Heart right ventricle (tissue), 16 donors: ENCODE results near the gene EGFLAM. TPM values are rescaled to one million over a fixed set of nuclear protein-coding genes. Genes with fewer than 3 reads are reported as not detected.

ENCODE experiments used
- ATAC-seq, 8 donors: fragments of 200-7000 bp; cut with Tn5 transposase; one replicate each; pipeline ENCODE4 v1.9.1; 2020; ENCODE audit warnings: mild to moderate bottlenecking in 8 of 8, moderate library complexity in 8 of 8, moderate number of reproducible peaks in 1 of 8
- DNase-seq, 2 donors: peaks; one replicate each; pipeline ENCODE4 v3.0.0-alpha.2; 2020
- H3K27ac ChIP-seq, 10 donors: fragments of 200-600 bp; sonication (generic) in 2 of 10; one replicate each; pipeline versions ENCODE4 v1.5.0 to v1.8.0; 2020 to 2022; ENCODE audit warnings: mild to moderate bottlenecking in 3 of 10
- H3K27me3 ChIP-seq, 7 donors: fragments of 200-600 bp; one replicate each; pipeline ENCODE4 v1.8.0; 2021 to 2022; ENCODE audit warnings: mild to moderate bottlenecking in 2 of 7
- H3K36me3 ChIP-seq, 9 donors: fragments of 200-600 bp; sonication (generic) in 1 of 9; one replicate each; pipeline versions ENCODE4 v1.5.0 to v1.8.0; 2020 to 2022; ENCODE audit warnings: mild to moderate bottlenecking in 2 of 9
- H3K4me1 ChIP-seq, 9 donors: fragments of 200-600 bp; sonication (generic) in 1 of 9; one replicate each; pipeline versions ENCODE4 v1.5.0 to v1.8.0; 2020 to 2022; ENCODE audit warnings: mild to moderate bottlenecking in 4 of 9
- H3K4me3 ChIP-seq, 10 donors: fragments of 200-600 bp; sonication (generic) in 2 of 10; one replicate each; pipeline versions ENCODE4 v1.5.0 to v1.8.0; 2020 to 2022; ENCODE audit warnings: mild to moderate bottlenecking in 7 of 10, moderate library complexity in 2 of 10
- H3K9me3 ChIP-seq, 11 donors: fragments of 200-600 bp in 10 of 11; sonication (generic) in 2 of 11; one replicate each; pipeline versions ENCODE4 v1.5.0 to v1.8.0; 2013 to 2022; ENCODE audit warnings: mild to moderate bottlenecking in 2 of 11, control low read depth in 1 of 11, moderate library complexity in 1 of 11
- WGBS, 2 donors: extraction: QIAGEN DNeasy Blood & Tissue Kit; methylation state at CpG; one replicate each; pipeline ENCODE4 v1.1.7; 2013; ENCODE audit warnings: inconsistent platforms in 1 of 2; 5-methylcytosine and 5-hydroxymethylcytosine counted together
- intact Hi-C, 10 donors: fragments of 100-400 bp; cut with DNase I; formaldehyde crosslinking; loops; one replicate each; pipeline versions ENCODE4 v1.11.1 to v1.14.2; 2022
- polyA plus RNA-seq, 2 donors: library from polyadenylated mRNA; stranded (reverse); fragments of 200-250 nt; gene quantifications; one replicate each; pipeline ENCODE4 v1.2.3, GENCODE V29; 2013
- total RNA-seq, 10 donors: library from RNA; stranded (reverse); fragmentation: NEBNext Ultra II Directional in 3 of 10; extraction: Animal tissue kit (Norgen Biotek cat#: 25700) in 3 of 10; gene quantifications; one replicate each; pipeline versions ENCODE4 v1.2.1 to v1.2.4, GENCODE V29; 2021 to 2023
- TF ChIP-seq, protein P1 (sequence below), 9 donors: fragments of 200-600 bp; sonication (generic) in 2 of 9; IDR thresholded peaks; one replicate each; pipeline versions ENCODE4 v1.5.0 to v1.8.0; 2021 to 2022; ENCODE audit warnings: antibody characterized with exemption in 9 of 9, mild to moderate bottlenecking in 5 of 9, moderate library complexity in 1 of 9
- donor health status: Arrhythmogenic right ventricular cardiomyopathy.
- donor health status: ischemic (EF 13 %, LVEDD 7.1; RV severe dilation, severe dysfunction).
- donor health status: healthy with polysubstance abuse.
- donor health status: DM: no; HTN: yes; CAD: no.
- donor health status: DM: no; HTN: no; CAD: no.
- donor health status: ischemic (EF 25% LVEDD 6.9; RV normal size, moderate dysfunction).
- donor health status: ischemic (EF 25% LVEDD 5.7; RV mildly dilated, moderate dysfunction).
- donor health status: healthy.
- donor health status: DM: yes; HTN: yes; CAD: no.
- donor health status: Ischemic cardiomyopathy.
- donor health status: ischemic (EF 35%, LVEDD 5.7; RV mildly dilated, moderate dysfunction).
- donor health status: nonischemic (EF 11% LVEDD 7.7; RV severe dilation, severe dysfunction).
- donor health status: DM: yes; HTN: yes; CAD: no.
- donor health status: PGD.
- donor health status: ischemic (EF 29% LVEDD 5.4; RV normal size, mild dysfunction).
- donor health status: nonischemic (EF 23%, LVEDD 6.1; RV moderate dilation, normal function).

The EGFLAM gene
- total and polyA plus RNA-seq, 12 donors = 3.4 to 15.3 (median 7.6) TPM

DNA sequence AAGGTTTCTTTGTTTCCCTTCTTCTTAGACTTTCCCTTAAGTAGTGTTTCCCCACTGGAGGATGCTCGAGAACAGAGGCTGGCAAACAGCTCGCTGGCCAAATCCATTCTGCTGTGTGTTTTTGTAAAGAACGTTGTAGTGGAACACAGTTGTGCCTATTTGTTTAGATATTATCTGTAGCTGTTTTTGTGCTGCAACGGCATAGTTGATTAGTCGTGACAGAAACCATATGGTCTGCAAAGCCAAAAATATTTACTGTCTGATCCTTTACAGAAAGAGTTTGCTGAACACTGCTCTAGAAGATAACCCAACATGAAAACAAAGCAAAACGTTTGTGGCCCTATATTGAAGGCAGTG, 47.0 kb upstream of the EGFLAM start:
- WGBS, 2 donors = 52 to 58% methylated on average over 6 of the region's 6 CpGs
- Histone ChIP-seq H3K4me1 (no peaks in the 10 kb centered on the region), H3K36me3 (no peaks in the 10 kb centered on the region), H3K9me3 (peaks cover 0 to 5% (median 0%) of the 10 kb centered on the region in 11 donors), H3K27ac (no peak overlapping the region), H3K4me3 (no peak overlapping the region), H3K27me3 (peaks cover 0 to 14% (median 3%) of the 10 kb centered on the region in 7 donors)
- intact Hi-C loops = loop anchor here in 1 of 10 donors (10.0 kb wide), 1 partner anchor 193 kb away; no protein-coding TSS in a partner anchor
- TF ChIP-seq, protein P1, sequence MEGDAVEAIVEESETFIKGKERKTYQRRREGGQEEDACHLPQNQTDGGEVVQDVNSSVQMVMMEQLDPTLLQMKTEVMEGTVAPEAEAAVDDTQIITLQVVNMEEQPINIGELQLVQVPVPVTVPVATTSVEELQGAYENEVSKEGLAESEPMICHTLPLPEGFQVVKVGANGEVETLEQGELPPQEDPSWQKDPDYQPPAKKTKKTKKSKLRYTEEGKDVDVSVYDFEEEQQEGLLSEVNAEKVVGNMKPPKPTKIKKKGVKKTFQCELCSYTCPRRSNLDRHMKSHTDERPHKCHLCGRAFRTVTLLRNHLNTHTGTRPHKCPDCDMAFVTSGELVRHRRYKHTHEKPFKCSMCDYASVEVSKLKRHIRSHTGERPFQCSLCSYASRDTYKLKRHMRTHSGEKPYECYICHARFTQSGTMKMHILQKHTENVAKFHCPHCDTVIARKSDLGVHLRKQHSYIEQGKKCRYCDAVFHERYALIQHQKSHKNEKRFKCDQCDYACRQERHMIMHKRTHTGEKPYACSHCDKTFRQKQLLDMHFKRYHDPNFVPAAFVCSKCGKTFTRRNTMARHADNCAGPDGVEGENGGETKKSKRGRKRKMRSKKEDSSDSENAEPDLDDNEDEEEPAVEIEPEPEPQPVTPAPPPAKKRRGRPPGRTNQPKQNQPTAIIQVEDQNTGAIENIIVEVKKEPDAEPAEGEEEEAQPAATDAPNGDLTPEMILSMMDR (IDR thresholded peaks at IDR 0.05) = no peak
- ATAC-seq (no peak), DNase-seq (no peak)

DNA sequence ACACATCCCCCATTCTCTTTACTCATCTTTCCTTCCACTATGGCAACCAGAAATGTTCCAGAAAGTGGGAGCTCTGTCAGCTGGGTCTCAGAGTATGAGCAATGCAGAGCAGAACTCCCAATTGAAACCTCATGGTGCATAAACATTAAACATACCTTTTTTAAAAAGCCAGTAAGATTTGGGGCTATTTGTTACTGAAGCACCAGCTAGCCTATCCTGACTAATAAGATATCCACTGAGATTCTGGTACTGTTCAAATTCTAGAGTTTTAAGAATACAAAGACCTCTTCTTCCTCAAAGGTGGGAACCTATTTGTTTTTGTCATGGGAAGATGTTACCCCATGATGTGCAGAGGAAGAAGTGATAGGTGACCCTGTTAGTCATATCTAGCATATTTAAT, 46.1 kb upstream of the EGFLAM start:
- Histone ChIP-seq H3K4me1 (no peaks in the 10 kb centered on the region), H3K27me3 (peaks cover 0 to 11% (median 3%) of the 10 kb centered on the region in 7 donors), H3K36me3 (no peaks in the 10 kb centered on the region), H3K27ac (no peak overlapping the region), H3K9me3 (peaks cover 0 to 5% (median 0%) of the 10 kb centered on the region in 11 donors), H3K4me3 (no peak overlapping the region)
- intact Hi-C loops = loop anchor here in 1 of 10 donors (10.0 kb wide), 1 partner anchor 192 kb away; no protein-coding TSS in a partner anchor
- TF ChIP-seq, protein P1 (IDR thresholded peaks at IDR 0.05) = no peak
- no peak for DNase-seq
- ATAC-seq = no peak

DNA sequence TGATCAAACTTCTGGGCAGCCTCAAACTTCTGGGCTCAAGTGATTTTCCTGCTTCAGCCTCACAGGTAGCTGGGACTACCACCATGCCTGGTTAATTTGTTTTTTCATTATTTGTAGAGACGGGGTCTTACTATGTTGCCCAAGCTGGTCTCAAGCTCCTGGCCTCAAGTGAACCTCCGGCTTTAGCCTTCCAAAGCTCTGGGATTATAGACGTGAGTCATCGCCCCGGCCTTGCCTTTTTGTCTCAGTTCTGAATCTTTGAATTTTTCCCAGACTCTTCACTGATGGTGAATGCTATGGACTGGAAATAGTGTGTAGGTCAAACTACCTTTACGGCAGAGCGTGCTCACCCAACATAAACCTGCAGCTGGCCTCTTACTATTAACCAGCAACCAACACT, 32.3 kb upstream of the EGFLAM start:
- ATAC-seq (no peak), DNase-seq (no peak)
- Histone ChIP-seq H3K9me3 (peaks cover 0 to 4% (median 0%) of the 10 kb centered on the region in 11 donors), H3K4me3 (no peak overlapping the region), H3K36me3 (no peaks in the 10 kb centered on the region), H3K4me1 (no peaks in the 10 kb centered on the region), H3K27ac (no peak overlapping the region), H3K27me3 (peaks cover 0 to 6% (median 0%) of the 10 kb centered on the region in 7 donors)
- intact Hi-C loops = no loop called here
- 86 to 93% methylated on average over 7 of the region's 7 CpGs for WGBS, 2 donors
- TF ChIP-seq, protein P1 (IDR thresholded peaks at IDR 0.05) = no peak

- no peaks in the 10 kb centered on the region for H3K4me1 ChIP-seq
- no peaks in the 10 kb centered on the region for H3K36me3 ChIP-seq
- peaks cover 0 to 5% (median 0%) of the 10 kb centered on the region in 11 donors for H3K9me3 ChIP-seq
- 84 to 89% methylated on average over 6 of the region's 6 CpGs for WGBS, 2 donors
- no peak overlapping the region for H3K27ac ChIP-seq
- DNase-seq (no peak), ATAC-seq (no peak)
- no peak overlapping the region for H3K4me3 ChIP-seq
- peaks cover 0 to 6% (median 0%) of the 10 kb centered on the region in 7 donors for H3K27me3 ChIP-seq
- intact Hi-C loops = no loop called here
- TF ChIP-seq, protein P1 (IDR thresholded peaks at IDR 0.05) = no peak
Measured at GRCh38 chr5:38228914-38229313, 29.4 kb upstream of the EGFLAM start.
